Memory B cell (primary cell): ENCODE data around the gene SBF2.

Experiments used
- ATAC-seq: fragments of 150-1000 bp; cut with Tn5 transposase; 2 replicates; pipeline ENCODE4 v1.10.0; 2021; ENCODE audit warnings: low read depth, mild to moderate bottlenecking, moderate library complexity
- DNase-seq, 2 donors: peaks; one replicate each; pipeline ENCODE4 v3.0.0; 2022; ENCODE audit warnings: low spot score in 2 of 2
- H3K27ac Mint-ChIP-seq: one replicate; pipeline ENCODE4 v1.8.0; 2022; ENCODE audit warnings: mild to moderate bottlenecking, moderate library complexity, mixed read lengths
- H3K27me3 Mint-ChIP-seq: one replicate; pipeline ENCODE4 v1.8.0; 2022; ENCODE audit warnings: mixed read lengths
- H3K36me3 Mint-ChIP-seq: one replicate; pipeline ENCODE4 v1.8.0; 2022; ENCODE audit warnings: mild to moderate bottlenecking, mixed read lengths
- H3K4me1 Mint-ChIP-seq: one replicate; pipeline ENCODE4 v1.8.0; 2022; ENCODE audit warnings: mixed read lengths
- H3K4me3 Mint-ChIP-seq: one replicate; pipeline ENCODE4 v1.8.0; 2022; ENCODE audit warnings: mild to moderate bottlenecking, moderate library complexity, mixed read lengths
- H3K9me3 Mint-ChIP-seq: one replicate; pipeline ENCODE4 v1.8.0; 2022; ENCODE audit warnings: mixed read lengths

Gene SBF2

DNA sequence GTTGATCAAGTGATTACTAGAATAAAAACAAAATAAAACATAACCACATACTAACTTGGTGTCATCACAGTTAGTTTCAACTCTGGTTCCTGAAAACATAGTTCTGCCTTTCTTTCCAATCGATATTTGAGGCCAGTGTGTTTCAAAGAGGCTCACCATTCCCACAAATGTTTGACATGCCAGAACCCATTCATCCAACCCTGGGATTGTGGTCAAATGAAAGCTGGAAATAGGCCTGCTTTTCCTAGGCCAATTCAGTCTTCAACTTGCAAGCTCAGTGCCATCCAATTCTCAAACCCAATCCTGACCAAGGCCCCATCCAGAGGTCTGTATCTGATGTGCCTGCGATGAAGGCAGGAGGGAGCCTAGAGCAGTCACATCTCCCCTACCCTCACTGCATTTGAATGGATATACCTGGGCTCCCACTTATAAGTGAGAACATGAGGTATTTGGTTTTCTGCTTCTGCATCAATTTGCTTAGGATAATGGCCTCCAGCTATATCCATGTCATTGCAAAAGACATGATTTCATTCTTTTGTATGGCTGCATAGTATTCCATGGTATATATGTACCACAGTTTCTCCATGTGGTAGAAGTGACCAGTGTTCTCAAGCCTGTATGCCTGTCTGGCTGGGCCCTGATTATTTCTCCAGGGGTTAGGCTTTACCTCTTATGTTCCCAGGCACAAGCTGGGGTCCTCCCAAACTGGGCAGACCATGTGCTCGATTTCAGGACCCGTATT lies 486.9 kb downstream of the SBF2 start:
- Mint-ChIP-seq H3K27ac (no peak overlapping the region), H3K4me1 (no peaks in the 10 kb centered on the region), H3K36me3 (peaks cover 27% of the 10 kb centered on the region), H3K4me3 (no peak overlapping the region), H3K27me3 (no peaks in the 10 kb centered on the region), H3K9me3 (no peaks in the 10 kb centered on the region)
- no peak for ATAC-seq
- DNase-seq, result no peak

GRCh38 chr11:9804419-9804902 lies 489.6 kb downstream of the SBF2 start:
- no peak for ATAC-seq
- H3K27me3 Mint-ChIP-seq, result no peaks in the 10 kb centered on the region
- no peak for DNase-seq
- no peak overlapping the region for H3K4me3 Mint-ChIP-seq
- peaks cover 15% of the 10 kb centered on the region for H3K36me3 Mint-ChIP-seq
- H3K27ac Mint-ChIP-seq, result no peak overlapping the region
- no peaks in the 10 kb centered on the region for H3K9me3 Mint-ChIP-seq
- H3K4me1 Mint-ChIP-seq, result no peaks in the 10 kb centered on the region

GRCh38 chr11:9803685-9804418 lies 490.2 kb downstream of the SBF2 start:
- no peak overlapping the region for H3K27ac Mint-ChIP-seq
- ATAC-seq (no peak), DNase-seq (no peak)
- no peaks in the 10 kb centered on the region for H3K27me3 Mint-ChIP-seq
- H3K4me1 Mint-ChIP-seq, result no peaks in the 10 kb centered on the region
- H3K36me3 Mint-ChIP-seq, result peaks cover 15% of the 10 kb centered on the region
- H3K9me3 Mint-ChIP-seq, result no peaks in the 10 kb centered on the region
- H3K4me3 Mint-ChIP-seq, result no peak overlapping the region

DNA sequence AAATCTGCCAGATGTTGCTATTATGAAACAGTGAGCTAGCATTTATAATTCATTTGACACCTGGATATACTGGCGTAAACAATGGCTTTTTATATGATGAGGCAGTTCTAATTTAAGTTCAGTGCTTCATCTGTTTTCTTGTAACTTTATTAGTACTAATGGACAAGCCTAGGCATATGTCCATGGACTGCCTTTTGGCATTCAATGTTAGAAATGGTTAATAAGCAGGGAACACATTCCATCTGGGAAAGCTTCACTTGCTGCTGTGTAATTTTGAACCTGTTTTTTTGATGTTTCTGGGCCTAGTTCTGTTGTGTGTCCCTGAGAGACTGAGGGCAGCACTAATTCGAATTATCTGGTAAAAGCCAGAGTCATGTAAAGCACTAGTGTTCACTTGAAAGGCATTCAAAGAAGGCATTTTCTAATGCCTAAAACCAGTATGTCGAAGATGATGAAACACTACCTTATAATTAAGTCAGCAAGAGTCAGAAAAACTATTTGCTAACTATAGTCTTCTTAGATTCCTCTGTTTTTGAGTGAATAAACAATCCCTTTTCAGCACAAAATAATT lies 491.6 kb downstream of the SBF2 start:
- Mint-ChIP-seq H3K36me3 (peaks cover 7% of the 10 kb centered on the region), H3K27me3 (no peaks in the 10 kb centered on the region), H3K27ac (peak overlapping the region; percentile 38), H3K4me3 (no peak overlapping the region), H3K4me1 (no peaks in the 10 kb centered on the region), H3K9me3 (no peaks in the 10 kb centered on the region)
- DNase-seq (no peak), ATAC-seq (no peak)

DNA sequence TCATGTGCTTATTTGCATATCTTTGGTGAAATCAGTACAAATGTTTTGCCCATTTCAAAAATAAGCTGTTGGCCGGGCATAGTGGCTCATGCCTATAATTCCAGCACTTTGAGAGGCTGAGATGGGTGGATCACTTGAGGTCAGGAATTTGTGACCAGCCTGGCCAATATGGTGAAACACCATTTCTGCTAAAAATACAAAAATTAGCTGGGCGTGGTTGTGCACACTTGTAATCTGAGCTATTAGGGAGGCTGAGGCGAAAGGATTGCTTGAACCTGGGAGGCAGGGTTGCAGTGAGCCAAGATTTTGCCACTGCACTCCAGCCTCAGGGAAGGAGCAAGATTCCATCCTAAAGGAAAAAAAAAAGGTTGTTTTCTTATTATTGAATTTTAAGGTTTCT lies 494.1 kb downstream of the SBF2 start:
- Mint-ChIP-seq H3K9me3 (no peaks in the 10 kb centered on the region), H3K27ac (no peak overlapping the region), H3K4me3 (no peak overlapping the region), H3K27me3 (no peaks in the 10 kb centered on the region), H3K36me3 (peaks cover 5% of the 10 kb centered on the region), H3K4me1 (no peaks in the 10 kb centered on the region)
- DNase-seq, result no peak
- ATAC-seq, result no peak

GRCh38 chr11:9797300-9797699 lies 496.7 kb downstream of the SBF2 start:
- Mint-ChIP-seq H3K27me3 (no peaks in the 10 kb centered on the region), H3K27ac (no peak overlapping the region), H3K36me3 (peaks cover 5% of the 10 kb centered on the region), H3K4me3 (no peak overlapping the region), H3K9me3 (no peaks in the 10 kb centered on the region), H3K4me1 (no peaks in the 10 kb centered on the region)
- DNase-seq, result no peak
- ATAC-seq, result no peak

GRCh38 chr11:9796854-9797253 lies 497.2 kb downstream of the SBF2 start:
- Mint-ChIP-seq H3K36me3 (peaks cover 5% of the 10 kb centered on the region), H3K27ac (no peak overlapping the region), H3K4me1 (no peaks in the 10 kb centered on the region), H3K4me3 (no peak overlapping the region), H3K27me3 (no peaks in the 10 kb centered on the region), H3K9me3 (no peaks in the 10 kb centered on the region)
- DNase-seq, result no peak
- ATAC-seq, result no peak

GRCh38 chr11:9796266-9796665 lies 497.8 kb downstream of the SBF2 start:
- H3K4me3 Mint-ChIP-seq, result no peak overlapping the region
- peaks cover 5% of the 10 kb centered on the region for H3K36me3 Mint-ChIP-seq
- no peak for DNase-seq
- no peaks in the 10 kb centered on the region for H3K4me1 Mint-ChIP-seq
- H3K27ac Mint-ChIP-seq, result no peak overlapping the region
- no peaks in the 10 kb centered on the region for H3K9me3 Mint-ChIP-seq
- ATAC-seq, result no peak
- no peaks in the 10 kb centered on the region for H3K27me3 Mint-ChIP-seq

- H3K9me3 Mint-ChIP-seq, result no peaks in the 10 kb centered on the region
- no peak overlapping the region for H3K4me3 Mint-ChIP-seq
- no peaks in the 10 kb centered on the region for H3K27me3 Mint-ChIP-seq
- H3K36me3 Mint-ChIP-seq, result peaks cover 9% of the 10 kb centered on the region
- no peak for ATAC-seq
- peaks cover 12% of the 10 kb centered on the region for H3K4me1 Mint-ChIP-seq
- DNase-seq, result no peak
- H3K27ac Mint-ChIP-seq, result no peak overlapping the region
Observed at GRCh38 chr11:9790703-9791102, 503.3 kb downstream of the SBF2 start.

DNA sequence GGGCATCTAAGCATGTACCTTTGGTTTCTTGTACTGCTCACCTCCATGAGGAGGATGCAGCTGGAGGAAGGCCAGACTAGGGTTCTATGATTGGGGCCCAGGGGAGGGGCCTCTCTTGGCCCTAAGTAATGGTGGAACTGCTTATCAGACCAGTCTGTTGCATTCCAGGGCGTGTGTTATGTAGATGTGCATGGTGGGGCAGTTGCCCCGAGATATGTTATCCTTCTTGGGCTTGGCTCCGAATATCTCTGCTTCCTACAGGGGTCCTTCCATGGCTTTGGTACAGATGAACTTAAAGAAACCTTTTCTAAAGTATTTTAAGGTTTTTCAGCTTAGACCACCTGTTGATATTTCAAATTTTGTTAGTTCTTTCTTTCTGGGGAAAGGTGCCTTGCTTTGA lies 504.1 kb downstream of the SBF2 start:
- no peaks in the 10 kb centered on the region for H3K27me3 Mint-ChIP-seq
- no peak overlapping the region for H3K27ac Mint-ChIP-seq
- H3K36me3 Mint-ChIP-seq, result peaks cover 9% of the 10 kb centered on the region
- peaks cover 12% of the 10 kb centered on the region for H3K4me1 Mint-ChIP-seq
- DNase-seq (no peak), ATAC-seq (no peak)
- H3K4me3 Mint-ChIP-seq, result no peak overlapping the region
- no peaks in the 10 kb centered on the region for H3K9me3 Mint-ChIP-seq

DNA sequence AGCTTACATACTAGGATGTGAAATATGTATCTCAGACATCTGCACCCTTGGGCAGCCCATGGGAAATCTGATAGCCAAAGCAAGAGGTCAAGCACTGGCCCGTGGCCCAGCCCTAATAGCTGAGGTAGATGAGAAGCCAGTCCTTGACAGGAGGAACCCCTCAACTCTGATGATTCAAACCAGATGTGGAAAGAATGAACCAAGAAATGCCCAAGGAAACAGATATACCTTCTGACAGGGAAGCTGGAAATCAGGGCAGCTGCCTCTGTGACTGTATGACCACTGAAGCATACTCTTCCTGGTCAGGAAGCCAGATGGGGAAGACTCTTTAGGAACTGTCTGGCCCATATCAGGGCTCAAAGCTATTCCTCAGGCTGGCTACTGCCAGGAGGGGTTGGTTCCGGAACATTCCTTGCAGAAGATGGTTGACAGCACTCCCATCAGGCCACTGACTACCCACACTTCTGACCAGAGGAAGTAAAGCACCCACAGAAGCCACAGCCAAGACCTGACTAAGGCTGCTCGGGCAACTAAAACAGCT lies 506.0 kb downstream of the SBF2 start:
- peaks cover 9% of the 10 kb centered on the region for H3K36me3 Mint-ChIP-seq
- H3K27me3 Mint-ChIP-seq, result no peaks in the 10 kb centered on the region
- no peak for DNase-seq
- no peak for ATAC-seq
- H3K4me1 Mint-ChIP-seq, result peaks cover 12% of the 10 kb centered on the region
- no peak overlapping the region for H3K4me3 Mint-ChIP-seq
- H3K27ac Mint-ChIP-seq, result peak overlapping the region; percentile 35
- H3K9me3 Mint-ChIP-seq, result no peaks in the 10 kb centered on the region

DNA sequence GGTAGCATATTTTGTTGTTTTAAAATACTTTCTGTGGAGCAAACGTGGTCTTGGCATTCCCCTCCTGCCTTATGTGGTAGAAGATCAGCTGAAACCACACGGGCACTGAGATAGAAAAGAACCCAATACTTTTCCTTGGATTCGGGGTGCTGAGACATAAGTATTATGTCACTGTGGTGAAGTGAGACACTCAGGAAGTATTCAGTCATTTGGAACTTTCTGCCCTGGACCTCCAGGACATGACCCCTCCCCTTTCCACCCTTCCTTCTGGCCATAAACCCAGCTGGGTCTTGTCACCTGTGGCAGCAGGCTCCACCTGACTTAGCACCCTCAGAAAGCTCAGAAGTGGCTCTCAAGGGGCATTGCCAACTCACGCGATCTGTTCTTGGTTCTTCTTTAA lies 506.8 kb downstream of the SBF2 start:
- Mint-ChIP-seq H3K36me3 (peaks cover 9% of the 10 kb centered on the region), H3K4me1 (peaks cover 12% of the 10 kb centered on the region), H3K4me3 (no peak overlapping the region), H3K27ac (peak overlapping the region; percentile 35), H3K9me3 (no peaks in the 10 kb centered on the region), H3K27me3 (no peaks in the 10 kb centered on the region)
- DNase-seq (no peak), ATAC-seq (no peak)

GRCh38 chr11:9784602-9785315 lies 509.3 kb downstream of the SBF2 start:
- peaks cover 11% of the 10 kb centered on the region for H3K4me1 Mint-ChIP-seq
- peak overlapping the region; percentile 51 for H3K27ac Mint-ChIP-seq
- no peaks in the 10 kb centered on the region for H3K27me3 Mint-ChIP-seq
- no peaks in the 10 kb centered on the region for H3K9me3 Mint-ChIP-seq
- DNase-seq, result no peak
- no peak overlapping the region for H3K4me3 Mint-ChIP-seq
- no peak for ATAC-seq
- H3K36me3 Mint-ChIP-seq, result peaks cover 18% of the 10 kb centered on the region

DNA sequence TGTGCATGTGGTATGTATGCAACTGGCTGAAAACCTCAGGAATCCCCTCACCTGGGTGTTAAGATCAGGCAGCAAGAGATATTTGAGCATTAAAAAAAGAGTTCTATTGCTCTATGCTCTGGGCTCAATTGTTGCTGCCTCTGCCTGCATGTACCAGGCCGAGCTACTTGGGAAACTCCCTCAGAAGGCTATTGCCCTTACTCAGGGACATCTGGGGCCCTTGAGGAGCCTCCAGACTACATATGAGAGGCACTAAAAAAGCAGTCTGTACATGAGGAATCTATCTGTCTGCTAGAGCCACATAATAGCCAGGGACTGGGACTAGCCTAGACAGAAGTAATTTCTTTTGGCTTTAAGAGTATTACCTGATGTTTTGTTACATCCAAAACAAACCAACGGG lies 510.0 kb downstream of the SBF2 start:
- Mint-ChIP-seq H3K4me3 (no peak overlapping the region), H3K27ac (peak overlapping the region; percentile 51), H3K9me3 (no peaks in the 10 kb centered on the region), H3K36me3 (peaks cover 17% of the 10 kb centered on the region), H3K27me3 (no peaks in the 10 kb centered on the region), H3K4me1 (peaks cover 8% of the 10 kb centered on the region)
- ATAC-seq (no peak), DNase-seq (no peak)
